IMR-90 (cell line): ENCODE data around the gene KLF7.

ENCODE experiments used
- CEBPB ChIP-seq: IDR thresholded peaks from 2 replicates; pipeline ENCODE4 v1.6.1; 2012; ENCODE audit warnings: low read depth, low read length, improper control_type of control experiment
- CTCF ChIP-seq: conservative IDR thresholded peaks from 2 replicates; pipeline ENCODE4 v1.5.1; 2012; ENCODE audit warnings: mild to moderate bottlenecking, low read depth, low read length, improper control_type of control experiment
- MAFK ChIP-seq: IDR thresholded peaks from 2 replicates; pipeline ENCODE4 v1.6.1; 2012; ENCODE audit warnings: low read depth, low read length, improper control_type of control experiment
- MAZ ChIP-seq: IDR thresholded peaks from 2 replicates; pipeline ENCODE4 v1.6.1; 2012; ENCODE audit warnings: low read depth, mild to moderate bottlenecking, low read length, improper control_type of control experiment, moderate library complexity, borderline replicate concordance
- MXI1 ChIP-seq: IDR thresholded peaks from 2 replicates; pipeline ENCODE4 v1.6.1; 2012; ENCODE audit warnings: low read depth, mild to moderate bottlenecking, low read length, moderate library complexity, borderline replicate concordance
- POLR2A ChIP-seq: IDR thresholded peaks from 2 replicates; pipeline ENCODE4 v1.6.1; 2012; ENCODE audit warnings: mild to moderate bottlenecking, low read depth, low read length
- RAD21 ChIP-seq: IDR thresholded peaks from 2 replicates; pipeline ENCODE4 v1.6.1; 2012; ENCODE audit warnings: low read length, improper control_type of control experiment
- RCOR1 ChIP-seq: IDR thresholded peaks from 2 replicates; pipeline ENCODE4 v1.6.1; 2012; ENCODE audit warnings: mild to moderate bottlenecking, low read length, improper control_type of control experiment; ENCODE audit not compliant: insufficient replicate concordance
- RFX5 ChIP-seq: IDR thresholded peaks from 2 replicates; pipeline ENCODE4 v1.8.0; 2012; ENCODE audit warnings: low read depth, mild to moderate bottlenecking, low read length, moderate library complexity
- SMC3 ChIP-seq: fragments of 150-350 bp; IDR thresholded peaks from 2 replicates; pipeline ENCODE4 v1.6.1; 2016; ENCODE audit warnings: low read depth, mild to moderate bottlenecking, antibody characterized with exemption, low read length, moderate library complexity
- USF2 ChIP-seq: fragments of 150-350 bp; IDR thresholded peaks from 2 replicates; pipeline ENCODE4 v1.6.1; 2017; ENCODE audit warnings: mild to moderate bottlenecking, antibody characterized with exemption, low read length, low read depth

- TF ChIP-seq CTCF (no peak), POLR2A (no peak), SMC3 (no peak), MXI1 (no peak), CEBPB (no peak), MAFK (no peak), USF2 (no peak), RFX5 (no peak), RCOR1 (no peak), MAZ (no peak), RAD21 (no peak)
Measured at GRCh38 chr2:207054521-207054920, 111.2 kb downstream of the KLF7 start.
